Endothelial cell of umbilical vein (primary cell): ENCODE measurements around the gene DUSP28.

ENCODE experiments used
- GATA2 ChIP-seq: IDR thresholded peaks from 2 replicates; pipeline ENCODE4 v1.7.0; 2011; ENCODE audit warnings: low read depth, mild to moderate bottlenecking, moderate library complexity, mixed read lengths, low read length; ENCODE audit not compliant: insufficient read length, insufficient read depth
- POLR2A ChIP-seq: IDR thresholded peaks from 2 replicates; pipeline ENCODE4 v1.6.1; 2012; ENCODE audit warnings: low read depth, mild to moderate bottlenecking, control low read depth, low read length
- POLR2AphosphoS5 ChIP-seq: IDR thresholded peaks from 2 replicates; pipeline ENCODE4 v1.6.1; 2012; ENCODE audit warnings: low read depth, mild to moderate bottlenecking, control low read depth, low read length, moderate library complexity; ENCODE audit not compliant: insufficient read depth
- TF ChIP-seq, protein P1 (sequence below), 2 donors: IDR thresholded peaks; 1 replicate in 1 of 2; 2 replicates in 1 of 2; pipeline ENCODE4 v1.5.1; 2011; ENCODE audit warnings: low read length in 2 of 2, mild to moderate bottlenecking in 2 of 2, moderate library complexity in 2 of 2, control low read depth in 1 of 2, inconsistent platforms in 1 of 2, low read depth in 1 of 2; ENCODE audit not compliant: insufficient read depth in 1 of 2; ENCODE audit errors: extremely low read depth in 1 of 2

DNA sequence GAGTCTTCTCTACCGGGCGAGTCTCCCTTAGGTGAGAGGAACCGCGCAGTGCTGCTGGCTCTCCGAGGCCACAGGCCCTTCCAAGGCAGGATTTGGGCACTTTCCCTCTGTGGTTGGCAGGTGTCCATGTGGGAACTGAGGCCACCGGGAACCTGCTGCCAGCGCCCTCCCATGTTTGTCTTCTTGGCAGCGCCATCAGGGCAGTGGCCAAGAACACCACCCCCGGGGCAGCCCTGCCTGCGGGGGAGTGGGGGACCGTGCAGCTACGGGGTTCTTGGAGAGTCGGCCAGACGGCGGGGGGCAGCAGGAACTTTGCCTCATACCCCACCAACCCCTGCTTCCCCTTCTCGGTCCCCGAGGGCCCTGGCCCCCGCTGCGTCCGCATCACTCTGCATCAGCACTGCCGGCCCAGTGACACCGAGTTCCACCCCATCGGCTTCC is 36.4 kb downstream of the DUSP28 start:
- TF ChIP-seq, protein P1, sequence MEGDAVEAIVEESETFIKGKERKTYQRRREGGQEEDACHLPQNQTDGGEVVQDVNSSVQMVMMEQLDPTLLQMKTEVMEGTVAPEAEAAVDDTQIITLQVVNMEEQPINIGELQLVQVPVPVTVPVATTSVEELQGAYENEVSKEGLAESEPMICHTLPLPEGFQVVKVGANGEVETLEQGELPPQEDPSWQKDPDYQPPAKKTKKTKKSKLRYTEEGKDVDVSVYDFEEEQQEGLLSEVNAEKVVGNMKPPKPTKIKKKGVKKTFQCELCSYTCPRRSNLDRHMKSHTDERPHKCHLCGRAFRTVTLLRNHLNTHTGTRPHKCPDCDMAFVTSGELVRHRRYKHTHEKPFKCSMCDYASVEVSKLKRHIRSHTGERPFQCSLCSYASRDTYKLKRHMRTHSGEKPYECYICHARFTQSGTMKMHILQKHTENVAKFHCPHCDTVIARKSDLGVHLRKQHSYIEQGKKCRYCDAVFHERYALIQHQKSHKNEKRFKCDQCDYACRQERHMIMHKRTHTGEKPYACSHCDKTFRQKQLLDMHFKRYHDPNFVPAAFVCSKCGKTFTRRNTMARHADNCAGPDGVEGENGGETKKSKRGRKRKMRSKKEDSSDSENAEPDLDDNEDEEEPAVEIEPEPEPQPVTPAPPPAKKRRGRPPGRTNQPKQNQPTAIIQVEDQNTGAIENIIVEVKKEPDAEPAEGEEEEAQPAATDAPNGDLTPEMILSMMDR (IDR thresholded peaks at IDR 0.05; ENCODE audit: extremely low read depth in 1 of 2, insufficient read depth in 1 of 2, low read depth in 1 of 2, low read length in 2 of 2), result no peak
- no peak for TF ChIP-seq GATA2
- no peak for TF ChIP-seq POLR2AphosphoS5
- no peak for TF ChIP-seq POLR2A
